GM19043 (cell line): ENCODE data around the gene NKX2-2.

ENCODE experiments used
- ATAC-seq: cut with Tn5 transposase; IDR thresholded peaks from one replicate; pipeline ENCODE4 v1.9.1; 2021; ENCODE audit warnings: low read depth; ENCODE audit not compliant: unreplicated experiment

The NKX2-2 gene

GRCh38 chr20:21513881-21514540, at the start of gene NKX2-2:
NKX2-2 (minus strand) TSS chr20:21514064; CDS start chr20:21513669, 395 bp downstream.
- no peak for ATAC-seq

- ATAC-seq = no peak
These were observed 48.8 kb upstream of the NKX2-2 start for GRCh38 chr20:21562656-21563055.

GRCh38 chr20:21559305-21559704, 45.4 kb upstream of the NKX2-2 start:
- no peak for ATAC-seq

DNA sequence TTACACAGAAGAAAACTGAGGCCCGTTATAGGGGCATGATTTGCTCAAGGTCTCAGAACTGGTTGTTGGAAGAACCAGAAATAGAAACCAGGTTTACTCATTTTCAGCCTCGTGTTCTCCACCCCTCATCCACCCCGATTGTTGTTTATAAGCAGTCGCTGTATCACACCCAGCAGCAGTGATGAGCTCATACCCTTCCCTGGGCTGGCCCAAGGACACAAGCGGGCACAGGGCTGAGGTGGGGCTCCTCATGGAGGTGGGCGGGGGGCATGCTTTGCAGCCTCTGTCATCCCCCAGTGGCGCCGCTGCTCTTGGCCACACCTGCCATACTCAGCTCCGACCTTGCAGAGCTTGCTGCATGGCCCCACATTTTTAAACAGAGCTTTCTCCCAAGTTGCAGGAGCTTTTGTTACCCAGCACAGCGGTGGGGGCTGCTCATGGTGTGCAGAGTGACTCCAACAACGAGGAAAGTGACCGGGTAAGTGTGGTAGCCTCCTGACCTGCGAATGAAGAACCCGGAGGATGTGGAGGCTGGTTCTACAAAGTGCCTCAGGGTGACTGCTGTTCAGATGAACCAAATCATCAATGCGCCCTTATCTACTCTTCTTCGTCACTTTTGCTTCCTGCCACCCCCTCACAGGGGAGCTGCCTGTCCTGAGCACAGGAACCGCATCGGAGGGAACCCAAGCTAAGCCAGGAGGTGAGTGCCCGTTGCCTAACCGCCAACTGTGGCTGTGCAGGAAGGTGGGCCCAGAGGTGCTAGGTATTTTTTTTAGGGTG, 43.6 kb upstream of the NKX2-2 start:
- no peak for ATAC-seq

GRCh38 chr20:21556398-21556797, 42.5 kb upstream of the NKX2-2 start:
- no peak for ATAC-seq

GRCh38 chr20:21555470-21556120, 41.7 kb upstream of the NKX2-2 start:
- no peak for ATAC-seq

DNA sequence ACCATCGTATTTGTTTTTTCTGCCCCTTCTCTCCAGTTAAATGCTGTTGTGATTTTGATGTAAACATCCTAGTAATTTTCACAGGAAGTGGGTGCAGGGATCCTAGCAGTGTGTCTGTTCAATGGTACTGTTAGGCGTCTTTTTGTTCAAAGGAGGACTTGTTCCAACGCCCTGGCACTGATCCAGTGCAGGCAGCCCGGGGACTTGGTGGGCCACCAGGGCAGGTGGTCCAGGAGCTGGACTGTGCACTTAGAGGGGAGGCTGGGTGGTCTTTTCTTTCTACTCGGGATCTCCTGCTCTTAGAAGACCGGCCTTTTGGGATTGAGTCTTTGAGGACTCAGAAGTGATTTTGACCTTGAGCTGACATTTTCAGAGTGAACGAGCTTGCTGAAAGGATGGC, 41.1 kb upstream of the NKX2-2 start:
- no peak for ATAC-seq

GRCh38 chr20:21554376-21554890, 40.6 kb upstream of the NKX2-2 start:
- no peak for ATAC-seq

DNA sequence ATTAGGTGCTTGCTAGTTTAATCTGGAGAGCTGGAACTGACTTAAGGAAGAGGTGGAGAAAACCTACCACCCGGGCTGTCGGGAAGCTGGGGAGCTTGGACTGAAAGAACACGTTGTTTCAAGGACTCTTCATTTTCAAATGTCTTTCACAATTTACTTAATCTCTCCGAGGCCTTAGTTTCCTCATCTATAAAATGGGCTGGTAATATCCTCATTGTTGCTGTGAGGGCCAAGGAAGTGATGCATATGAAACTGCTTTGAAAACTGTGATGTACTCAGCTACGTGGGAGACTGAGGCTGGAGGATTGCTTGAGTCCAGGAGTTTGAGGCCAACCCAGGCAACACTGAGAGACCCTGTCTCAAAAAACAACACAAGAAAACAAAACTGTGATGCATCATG, 36.7 kb upstream of the NKX2-2 start:
- no peak for ATAC-seq

GRCh38 chr20:21548390-21549035, 34.6 kb upstream of the NKX2-2 start:
- no peak for ATAC-seq

DNA sequence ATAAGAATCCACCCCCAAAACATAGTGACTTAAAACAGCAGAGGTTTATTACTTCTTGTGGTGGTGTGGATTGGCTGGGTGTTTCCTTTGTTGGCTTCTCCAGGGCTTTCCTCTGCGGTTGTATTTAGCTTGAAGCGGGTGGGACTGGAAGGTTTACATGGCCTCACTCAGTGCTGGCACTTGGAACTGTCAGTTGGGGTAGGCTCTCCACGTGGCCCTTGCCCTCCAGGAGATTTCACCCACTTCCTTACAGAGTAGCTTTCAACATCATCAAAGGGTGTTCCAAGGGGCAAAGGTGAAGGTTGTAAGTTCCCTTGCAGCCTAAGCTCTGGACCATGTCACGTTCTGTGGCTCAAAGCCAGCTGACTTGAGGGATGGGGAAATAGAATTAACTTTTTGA, 32.5 kb upstream of the NKX2-2 start:
- ATAC-seq = no peak

GRCh38 chr20:21539512-21539911, 25.6 kb upstream of the NKX2-2 start:
- no peak for ATAC-seq

GRCh38 chr20:21534886-21535285, 21.0 kb upstream of the NKX2-2 start:
- ATAC-seq = no peak

DNA sequence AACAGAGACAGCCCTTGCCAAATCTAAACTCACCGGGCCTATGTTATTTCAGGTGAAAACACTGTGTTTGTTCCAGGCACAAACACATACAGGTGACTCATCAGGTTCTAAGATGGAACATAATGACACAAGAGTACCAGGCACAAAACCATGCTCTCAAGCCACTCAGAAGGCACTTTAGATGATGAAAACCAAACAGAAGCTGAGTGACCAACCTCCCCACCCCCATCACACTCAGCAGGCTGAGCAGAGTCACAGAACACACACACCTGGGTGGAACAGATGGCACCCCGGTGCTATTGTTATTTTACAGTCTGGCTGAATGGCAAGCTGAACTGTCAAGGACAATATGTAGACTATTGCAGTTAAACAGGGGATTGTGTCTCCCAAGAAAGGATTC, 20.6 kb upstream of the NKX2-2 start:
- ATAC-seq = no peak

- ATAC-seq = no peak
These were observed 16.0 kb upstream of the NKX2-2 start for GRCh38 chr20:21529863-21530262.

- ATAC-seq = no peak
These were observed 15.0 kb upstream of the NKX2-2 start for GRCh38 chr20:21528870-21529269.

- no peak for ATAC-seq
These were observed 14.0 kb upstream of the NKX2-2 start for GRCh38 chr20:21527908-21528307.

DNA sequence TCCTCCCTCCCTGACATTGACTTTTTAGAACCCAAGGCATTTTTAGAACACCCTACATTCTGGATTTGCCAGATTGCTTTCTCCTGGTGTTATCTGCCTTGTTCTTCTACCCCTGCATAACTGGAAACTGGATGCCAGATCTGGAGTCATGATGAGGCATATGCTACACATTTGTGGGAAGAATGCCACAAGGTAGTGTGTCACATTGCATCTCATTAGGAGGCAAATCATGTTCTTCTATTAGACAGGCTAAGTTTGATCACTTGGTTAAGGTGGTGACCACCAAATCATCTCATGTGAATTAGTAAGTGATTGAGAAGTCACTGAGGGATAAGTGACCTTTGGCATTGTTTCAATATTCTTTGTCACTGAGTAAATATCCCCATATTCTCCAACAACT, 12.9 kb upstream of the NKX2-2 start:
- no peak for ATAC-seq

DNA sequence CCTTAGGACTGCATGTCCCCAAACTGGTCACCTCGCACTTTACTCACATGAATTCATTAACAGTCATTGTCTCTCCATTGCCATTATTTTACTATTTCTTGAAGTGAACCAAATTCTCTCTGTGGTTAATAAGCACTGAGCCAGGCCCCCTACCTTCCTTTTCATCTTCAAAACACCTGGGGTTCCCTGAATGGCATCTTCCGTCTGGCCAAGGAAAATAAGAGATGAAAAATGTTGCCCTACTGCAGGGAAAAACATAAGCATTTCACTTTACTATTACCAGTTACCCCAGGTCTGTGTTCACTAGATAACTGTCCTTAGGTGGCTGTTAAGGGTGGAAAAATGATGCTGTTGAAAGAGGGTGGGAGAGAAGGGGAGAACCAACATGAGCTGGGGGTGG, 10.0 kb upstream of the NKX2-2 start:
- no peak for ATAC-seq

- ATAC-seq = no peak
These were observed 9.5 kb upstream of the NKX2-2 start for GRCh38 chr20:21523281-21523868.
